Measurements from ENCODE around the gene IGSF3. TPM values are rescaled to one million over a fixed set of nuclear protein-coding genes. Genes with fewer than 3 reads are reported as not detected.

IGSF3 gene
- total and polyA plus RNA-seq, 10 of the 15 experiments (the other 5 are each of a cell fraction or from before 2014, with no cell fraction given), result 1.4 to 18.0 (median 9.6) TPM

DNA sequence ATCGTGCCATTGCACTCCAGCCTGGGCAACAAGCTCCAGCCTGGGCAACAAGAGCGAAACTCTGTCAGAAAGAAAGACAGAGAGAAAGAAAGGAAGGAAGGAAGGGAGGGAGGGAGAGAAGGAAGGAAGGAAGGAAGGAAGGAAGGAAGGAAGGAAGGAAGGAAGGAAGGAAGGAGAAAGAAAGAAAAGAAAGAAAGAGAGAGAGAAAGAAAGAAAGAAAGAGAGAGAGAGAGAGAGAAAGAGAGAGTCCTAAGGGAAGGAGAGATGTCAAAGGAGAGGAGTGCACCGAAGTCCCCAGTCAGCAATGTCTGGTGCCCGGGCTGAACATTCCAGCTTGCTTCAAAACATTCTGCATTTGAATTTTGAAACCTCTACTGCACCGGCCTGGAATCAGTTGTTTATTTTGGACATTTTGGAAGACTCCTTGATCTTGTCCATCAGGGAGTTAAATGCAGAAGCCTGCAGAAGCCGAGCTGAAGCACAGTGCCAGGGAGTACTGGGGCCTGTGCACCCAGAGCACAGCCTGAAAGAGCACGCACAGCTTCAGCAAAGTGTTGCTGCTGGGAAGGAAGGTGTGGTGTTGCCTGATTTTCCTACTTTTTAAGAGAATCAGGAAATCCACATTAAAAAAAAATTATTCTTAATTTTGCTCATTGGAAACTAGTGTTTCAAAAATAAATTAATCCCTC is 3.7 kb upstream of the IGSF3 start:
- POLR2A ChIA-PET, result interaction anchor here (0.6 to 1.4 kb wide), 3 partner anchors 14 to 85 kb away, joined by 3 to 4 read pairs (median 4); no protein-coding TSS in a partner anchor
- WGBS (ENCODE audit: insufficient coverage, insufficient replicate concordance, low lambda C conversion rate, missing lambda C conversion rate), result 63% methylated on average over 6 of the region's 7 CpGs
- TF ChIP-seq FOXM1 (IDR thresholded peaks at IDR 0.05; ENCODE audit: low read depth, low read length) (no peak), JUNB (IDR thresholded peaks at IDR 0.05) (no peak), MTA3 (IDR thresholded peaks at IDR 0.05; ENCODE audit: borderline replicate concordance, low read length) (no peak), SIN3A (IDR thresholded peaks at IDR 0.05; ENCODE audit: low read depth, low read length) (no peak), SMARCA5 (IDR thresholded peaks at IDR 0.05) (no peak), NR2C1 (IDR thresholded peaks at IDR 0.05) (no peak), NR2C2 (IDR thresholded peaks at IDR 0.05; ENCODE audit: borderline replicate concordance, control insufficient read depth, insufficient read length, low read depth) (no peak), ZNF207 (IDR thresholded peaks at IDR 0.05; ENCODE audit: borderline replicate concordance) (no peak)
- TF ChIP-seq, protein P1, sequence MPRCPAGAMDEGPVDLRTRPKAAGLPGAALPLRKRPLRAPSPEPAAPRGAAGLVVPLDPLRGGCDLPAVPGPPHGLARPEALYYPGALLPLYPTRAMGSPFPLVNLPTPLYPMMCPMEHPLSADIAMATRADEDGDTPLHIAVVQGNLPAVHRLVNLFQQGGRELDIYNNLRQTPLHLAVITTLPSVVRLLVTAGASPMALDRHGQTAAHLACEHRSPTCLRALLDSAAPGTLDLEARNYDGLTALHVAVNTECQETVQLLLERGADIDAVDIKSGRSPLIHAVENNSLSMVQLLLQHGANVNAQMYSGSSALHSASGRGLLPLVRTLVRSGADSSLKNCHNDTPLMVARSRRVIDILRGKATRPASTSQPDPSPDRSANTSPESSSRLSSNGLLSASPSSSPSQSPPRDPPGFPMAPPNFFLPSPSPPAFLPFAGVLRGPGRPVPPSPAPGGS (IDR thresholded peaks at IDR 0.05; ENCODE audit: borderline replicate concordance, insufficient read depth, low read depth, low read length, poor library complexity, severe bottlenecking), result no peak
- TF ChIP-seq, protein P2, sequence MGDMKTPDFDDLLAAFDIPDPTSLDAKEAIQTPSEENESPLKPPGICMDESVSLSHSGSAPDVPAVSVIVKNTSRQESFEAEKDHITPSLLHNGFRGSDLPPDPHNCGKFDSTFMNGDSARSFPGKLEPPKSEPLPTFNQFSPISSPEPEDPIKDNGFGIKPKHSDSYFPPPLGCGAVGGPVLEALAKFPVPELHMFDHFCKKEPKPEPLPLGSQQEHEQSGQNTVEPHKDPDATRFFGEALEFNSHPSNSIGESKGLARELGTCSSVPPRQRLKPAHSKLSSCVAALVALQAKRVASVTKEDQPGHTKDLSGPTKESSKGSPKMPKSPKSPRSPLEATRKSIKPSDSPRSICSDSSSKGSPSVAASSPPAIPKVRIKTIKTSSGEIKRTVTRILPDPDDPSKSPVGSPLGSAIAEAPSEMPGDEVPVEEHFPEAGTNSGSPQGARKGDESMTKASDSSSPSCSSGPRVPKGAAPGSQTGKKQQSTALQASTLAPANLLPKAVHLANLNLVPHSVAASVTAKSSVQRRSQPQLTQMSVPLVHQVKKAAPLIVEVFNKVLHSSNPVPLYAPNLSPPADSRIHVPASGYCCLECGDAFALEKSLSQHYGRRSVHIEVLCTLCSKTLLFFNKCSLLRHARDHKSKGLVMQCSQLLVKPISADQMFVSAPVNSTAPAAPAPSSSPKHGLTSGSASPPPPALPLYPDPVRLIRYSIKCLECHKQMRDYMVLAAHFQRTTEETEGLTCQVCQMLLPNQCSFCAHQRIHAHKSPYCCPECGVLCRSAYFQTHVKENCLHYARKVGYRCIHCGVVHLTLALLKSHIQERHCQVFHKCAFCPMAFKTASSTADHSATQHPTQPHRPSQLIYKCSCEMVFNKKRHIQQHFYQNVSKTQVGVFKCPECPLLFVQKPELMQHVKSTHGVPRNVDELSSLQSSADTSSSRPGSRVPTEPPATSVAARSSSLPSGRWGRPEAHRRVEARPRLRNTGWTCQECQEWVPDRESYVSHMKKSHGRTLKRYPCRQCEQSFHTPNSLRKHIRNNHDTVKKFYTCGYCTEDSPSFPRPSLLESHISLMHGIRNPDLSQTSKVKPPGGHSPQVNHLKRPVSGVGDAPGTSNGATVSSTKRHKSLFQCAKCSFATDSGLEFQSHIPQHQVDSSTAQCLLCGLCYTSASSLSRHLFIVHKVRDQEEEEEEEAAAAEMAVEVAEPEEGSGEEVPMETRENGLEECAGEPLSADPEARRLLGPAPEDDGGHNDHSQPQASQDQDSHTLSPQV (IDR thresholded peaks at IDR 0.05), result no peak
- Histone ChIP-seq H3K9ac (ENCODE audit: control insufficient read depth, insufficient read depth, low read length) (no peak overlapping the region), H3K36me3 (ENCODE audit: control insufficient read depth in 2 of 2, insufficient read depth in 2 of 2, low read length in 1 of 2) (no peaks in the 10 kb centered on the region), H3K27ac (ENCODE audit: control insufficient read depth, insufficient read depth) (no peak overlapping the region), H3K4me1 (ENCODE audit: control insufficient read depth, insufficient read depth, low read length) (no peaks in the 10 kb centered on the region), H3K27me3 (replicated peaks in 1 of 2; ENCODE audit: control insufficient read depth in 2 of 2, insufficient read depth in 2 of 2, low read length in 1 of 2) (no peaks in the 10 kb centered on the region; a peak in 1 of 4 replicates), H2AFZ (ENCODE audit: control insufficient read depth, low read depth, low read length) (no peak overlapping the region), H3K9me3 (replicated peaks; ENCODE audit: control insufficient read depth, insufficient read depth, low read length) (no peaks in the 10 kb centered on the region), H4K20me1 (ENCODE audit: control insufficient read depth, insufficient read depth) (no peaks in the 10 kb centered on the region), H3K4me2 (ENCODE audit: control insufficient read depth, insufficient read depth) (no peak overlapping the region), H3K4me3 (no peak overlapping the region), H3K79me2 (ENCODE audit: control insufficient read depth, insufficient read depth, low read length) (no peaks in the 10 kb centered on the region)
- intact Hi-C loops (cut with micrococcal nuclease; ENCODE audit: unreplicated experiment) (no loop called here), in situ Hi-C loops (cut with MboI) (loop anchor here (5.0 kb wide), 1 partner anchor 94 kb away; no protein-coding TSS in a partner anchor)
- RAD21 ChIA-PET (ENCODE audit: unreplicated experiment), result interaction anchor here (0.8 to 8.0 kb wide), 7 partner anchors 10 to 98 kb away, joined by 3 to 100 read pairs (median 6); partner anchors contain the start of gene CD58
- SMC1A ChIA-PET (ENCODE audit: uncharacterized antibody, unreplicated experiment), result interaction anchor here (0.6 to 4.9 kb wide), 14 partner anchors 10 to 458 kb away, joined by 3 to 67 read pairs (median 3); no protein-coding TSS in a partner anchor
- ATAC-seq, result no peak
- CTCF ChIA-PET, result interaction anchor here (0.6 to 6.6 kb wide), 20 partner anchors 9 to 835 kb away, joined by 3 to 137 read pairs (median 5); partner anchors contain the start of gene CD58
- no TSS peak for BruUV-seq (replicated peaks)
- DNase-seq (ENCODE audit: low read depth, low spot score), result no peak
- FAIRE-seq, result no peak
